HepG2 (cell line): ENCODE measurements around the gene ESYT2. TPM values are rescaled to one million over a fixed set of nuclear protein-coding genes. Genes with fewer than 3 reads are reported as not detected.

Experiments used
- ARID2 ChIP-seq: sonication (generic); formaldehyde crosslinking; IDR thresholded peaks from 2 replicates; pipeline ENCODE4 v1.8.1; 2022; ENCODE audit warnings: mild to moderate bottlenecking, missing genetic modification reagents, borderline replicate concordance
- CENPT ChIP-seq: sonication (generic); formaldehyde crosslinking; IDR thresholded peaks from 2 replicates; pipeline ENCODE4 v1.8.0; 2022; ENCODE audit warnings: low read depth, mild to moderate bottlenecking, moderate library complexity, missing genetic modification reagents
- EHMT2 ChIP-seq: fragments of 200-600 bp; sonication (generic); IDR thresholded peaks from 2 replicates; pipeline ENCODE4 v1.7.0; 2017; ENCODE audit warnings: antibody characterized with exemption, low read depth, low read length, borderline replicate concordance
- ERF ChIP-seq: IDR thresholded peaks from 2 replicates; pipeline ENCODE4 v1.6.1; 2018; ENCODE audit warnings: missing biosample characterization, missing genetic modification reagents
- MTA1 ChIP-seq: sonication (generic); formaldehyde crosslinking; IDR thresholded peaks from 2 replicates; pipeline ENCODE4 v1.4.0; 2020; ENCODE audit warnings: missing genetic modification reagents, mild to moderate bottlenecking, borderline replicate concordance
- MXD4 ChIP-seq: IDR thresholded peaks from 2 replicates; pipeline ENCODE4 v1.6.1; 2016; ENCODE audit warnings: mild to moderate bottlenecking, missing biosample characterization, missing genetic modification reagents
- NFE2L2 ChIP-seq: fragments of 150-350 bp; IDR thresholded peaks from 2 replicates; pipeline ENCODE4 v1.6.1; 2014; ENCODE audit warnings: low read length
- ONECUT2 ChIP-seq: sonication (generic); formaldehyde crosslinking; IDR thresholded peaks from 2 replicates; pipeline ENCODE4 v1.4.0; 2020; ENCODE audit warnings: missing genetic modification reagents
- PHF21A ChIP-seq: sonication (generic); formaldehyde crosslinking; IDR thresholded peaks from 2 replicates; pipeline ENCODE4 v1.5.0; 2020; ENCODE audit warnings: mild to moderate bottlenecking, missing genetic modification reagents
- SETDB1 ChIP-seq: sonication (generic); formaldehyde crosslinking; IDR thresholded peaks from 2 replicates; pipeline ENCODE4 v1.5.1; 2020; ENCODE audit warnings: missing genetic modification reagents, mild to moderate bottlenecking, borderline replicate concordance
- SMAD3 ChIP-seq: sonication (generic); formaldehyde crosslinking; IDR thresholded peaks from 2 replicates; pipeline ENCODE4 v1.4.0; 2020; ENCODE audit warnings: missing genetic modification reagents
- TBP ChIP-seq: sonication (generic); formaldehyde crosslinking; IDR thresholded peaks from 2 replicates; pipeline ENCODE4 v1.5.0; 2020; ENCODE audit warnings: missing genetic modification reagents
- ZNF224 ChIP-seq: sonication (generic); formaldehyde crosslinking; IDR thresholded peaks from 2 replicates; pipeline ENCODE4 v1.5.0; 2020; ENCODE audit warnings: mild to moderate bottlenecking, missing genetic modification reagents
- ZNF30 ChIP-seq: sonication (generic); formaldehyde crosslinking; IDR thresholded peaks from 2 replicates; pipeline ENCODE4 v1.5.0; 2020; ENCODE audit warnings: mild to moderate bottlenecking, missing genetic modification reagents
- ZNF343 ChIP-seq: sonication (generic); formaldehyde crosslinking; IDR thresholded peaks from 2 replicates; pipeline ENCODE4 v1.4.0; 2020; ENCODE audit warnings: mild to moderate bottlenecking, missing genetic modification reagents
- ZNF7 ChIP-seq: IDR thresholded peaks from 2 replicates; pipeline ENCODE4 v1.6.1; 2016; ENCODE audit warnings: missing biosample characterization, missing genetic modification reagents
- ZNF703 ChIP-seq: sonication (generic); formaldehyde crosslinking; IDR thresholded peaks from 2 replicates; pipeline ENCODE4 v1.5.1; 2020; ENCODE audit warnings: missing genetic modification reagents, mild to moderate bottlenecking, moderate library complexity, borderline replicate concordance
- ZNF83 ChIP-seq: sonication (generic); formaldehyde crosslinking; IDR thresholded peaks from 2 replicates; pipeline ENCODE4 v1.4.0; 2020; ENCODE audit warnings: missing genetic modification reagents, mild to moderate bottlenecking, borderline replicate concordance
- ZSCAN9 ChIP-seq: IDR thresholded peaks from 2 replicates; pipeline ENCODE4 v1.6.1; 2016; ENCODE audit warnings: borderline replicate concordance
- polyA plus RNA-seq, 8 experiments: library from polyadenylated mRNA; depleted of rRNA in 3 of 8; stranded (reverse) in 7 of 8; unstranded in 1 of 8; fragments of >200 nt; fragmentation: Illumina TruSeq in 4 of 8; extraction: Trizol in 4 of 8; gene quantifications; 2 replicates each; pipeline versions ENCODE4 v1.2.1 to v1.2.3, GENCODE V29; 2011 to 2016; ENCODE audit warnings: low read depth in 4 of 8, missing spikeins in 1 of 8, mixed read lengths in 1 of 8; ENCODE audit not compliant: insufficient read depth in 1 of 8
- total RNA-seq, 5 experiments: library from RNA; depleted of rRNA; stranded (reverse); fragments of >200 nt; fragmentation: Illumina TruSeq; extraction: Trizol; gene quantifications; 2 replicates each; pipeline ENCODE4 v1.2.3, GENCODE V29; 2016; ENCODE audit warnings: low read depth in 1 of 5
- TF ChIP-seq, protein P1 (sequence below): sonication (generic); formaldehyde crosslinking; IDR thresholded peaks from 2 replicates; pipeline ENCODE4 v1.4.0; 2020; ENCODE audit warnings: mild to moderate bottlenecking, missing genetic modification reagents
- TF ChIP-seq, protein P2 (sequence below): fragments of 450-650 bp; IDR thresholded peaks from 2 replicates; pipeline ENCODE4 v1.6.1; 2017

The ESYT2 gene
- total and polyA plus RNA-seq, 2 of the 13 experiments (the other 11 are each of a cell fraction or from before 2014, with no cell fraction given) = 28.5 to 37.3 TPM

DNA sequence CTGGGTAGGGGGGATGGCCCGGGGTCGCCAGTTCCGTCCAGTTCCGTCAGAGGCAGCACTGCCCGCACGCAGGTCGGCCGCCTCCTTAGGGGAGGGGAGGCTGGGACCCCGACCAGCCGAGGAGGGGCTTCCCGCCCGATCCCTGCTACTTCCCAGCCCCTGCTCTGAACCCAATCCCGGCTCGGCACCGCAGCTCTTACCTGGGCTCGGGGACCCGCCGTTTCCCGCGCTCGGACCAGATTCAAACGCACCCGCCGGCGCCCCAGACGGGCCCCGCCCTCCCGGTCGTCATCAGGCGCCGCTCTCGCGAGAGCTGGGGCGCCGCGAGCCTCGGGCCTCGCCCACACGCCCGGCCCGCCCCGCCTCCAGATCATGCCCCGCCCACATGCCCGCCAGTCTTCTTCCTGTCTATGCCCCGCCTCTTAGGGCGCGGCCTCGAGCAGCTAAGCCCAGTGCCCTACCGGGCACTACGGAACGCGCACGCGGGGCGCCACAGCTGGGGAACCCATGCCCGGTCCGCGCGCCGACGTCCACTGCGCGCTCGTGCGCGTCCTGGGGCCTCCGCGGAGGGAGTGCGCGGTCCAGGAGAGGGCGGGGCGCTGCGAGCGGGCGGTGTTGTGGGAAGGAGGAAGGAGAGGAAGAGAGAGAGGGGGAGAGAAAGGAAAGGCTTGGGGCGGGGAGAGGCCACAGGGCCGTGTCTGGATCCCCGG, 124.6 kb downstream of the ESYT2 start, which contains the start of gene NCAPG2 (continued):
- TF ChIP-seq, protein P1, sequence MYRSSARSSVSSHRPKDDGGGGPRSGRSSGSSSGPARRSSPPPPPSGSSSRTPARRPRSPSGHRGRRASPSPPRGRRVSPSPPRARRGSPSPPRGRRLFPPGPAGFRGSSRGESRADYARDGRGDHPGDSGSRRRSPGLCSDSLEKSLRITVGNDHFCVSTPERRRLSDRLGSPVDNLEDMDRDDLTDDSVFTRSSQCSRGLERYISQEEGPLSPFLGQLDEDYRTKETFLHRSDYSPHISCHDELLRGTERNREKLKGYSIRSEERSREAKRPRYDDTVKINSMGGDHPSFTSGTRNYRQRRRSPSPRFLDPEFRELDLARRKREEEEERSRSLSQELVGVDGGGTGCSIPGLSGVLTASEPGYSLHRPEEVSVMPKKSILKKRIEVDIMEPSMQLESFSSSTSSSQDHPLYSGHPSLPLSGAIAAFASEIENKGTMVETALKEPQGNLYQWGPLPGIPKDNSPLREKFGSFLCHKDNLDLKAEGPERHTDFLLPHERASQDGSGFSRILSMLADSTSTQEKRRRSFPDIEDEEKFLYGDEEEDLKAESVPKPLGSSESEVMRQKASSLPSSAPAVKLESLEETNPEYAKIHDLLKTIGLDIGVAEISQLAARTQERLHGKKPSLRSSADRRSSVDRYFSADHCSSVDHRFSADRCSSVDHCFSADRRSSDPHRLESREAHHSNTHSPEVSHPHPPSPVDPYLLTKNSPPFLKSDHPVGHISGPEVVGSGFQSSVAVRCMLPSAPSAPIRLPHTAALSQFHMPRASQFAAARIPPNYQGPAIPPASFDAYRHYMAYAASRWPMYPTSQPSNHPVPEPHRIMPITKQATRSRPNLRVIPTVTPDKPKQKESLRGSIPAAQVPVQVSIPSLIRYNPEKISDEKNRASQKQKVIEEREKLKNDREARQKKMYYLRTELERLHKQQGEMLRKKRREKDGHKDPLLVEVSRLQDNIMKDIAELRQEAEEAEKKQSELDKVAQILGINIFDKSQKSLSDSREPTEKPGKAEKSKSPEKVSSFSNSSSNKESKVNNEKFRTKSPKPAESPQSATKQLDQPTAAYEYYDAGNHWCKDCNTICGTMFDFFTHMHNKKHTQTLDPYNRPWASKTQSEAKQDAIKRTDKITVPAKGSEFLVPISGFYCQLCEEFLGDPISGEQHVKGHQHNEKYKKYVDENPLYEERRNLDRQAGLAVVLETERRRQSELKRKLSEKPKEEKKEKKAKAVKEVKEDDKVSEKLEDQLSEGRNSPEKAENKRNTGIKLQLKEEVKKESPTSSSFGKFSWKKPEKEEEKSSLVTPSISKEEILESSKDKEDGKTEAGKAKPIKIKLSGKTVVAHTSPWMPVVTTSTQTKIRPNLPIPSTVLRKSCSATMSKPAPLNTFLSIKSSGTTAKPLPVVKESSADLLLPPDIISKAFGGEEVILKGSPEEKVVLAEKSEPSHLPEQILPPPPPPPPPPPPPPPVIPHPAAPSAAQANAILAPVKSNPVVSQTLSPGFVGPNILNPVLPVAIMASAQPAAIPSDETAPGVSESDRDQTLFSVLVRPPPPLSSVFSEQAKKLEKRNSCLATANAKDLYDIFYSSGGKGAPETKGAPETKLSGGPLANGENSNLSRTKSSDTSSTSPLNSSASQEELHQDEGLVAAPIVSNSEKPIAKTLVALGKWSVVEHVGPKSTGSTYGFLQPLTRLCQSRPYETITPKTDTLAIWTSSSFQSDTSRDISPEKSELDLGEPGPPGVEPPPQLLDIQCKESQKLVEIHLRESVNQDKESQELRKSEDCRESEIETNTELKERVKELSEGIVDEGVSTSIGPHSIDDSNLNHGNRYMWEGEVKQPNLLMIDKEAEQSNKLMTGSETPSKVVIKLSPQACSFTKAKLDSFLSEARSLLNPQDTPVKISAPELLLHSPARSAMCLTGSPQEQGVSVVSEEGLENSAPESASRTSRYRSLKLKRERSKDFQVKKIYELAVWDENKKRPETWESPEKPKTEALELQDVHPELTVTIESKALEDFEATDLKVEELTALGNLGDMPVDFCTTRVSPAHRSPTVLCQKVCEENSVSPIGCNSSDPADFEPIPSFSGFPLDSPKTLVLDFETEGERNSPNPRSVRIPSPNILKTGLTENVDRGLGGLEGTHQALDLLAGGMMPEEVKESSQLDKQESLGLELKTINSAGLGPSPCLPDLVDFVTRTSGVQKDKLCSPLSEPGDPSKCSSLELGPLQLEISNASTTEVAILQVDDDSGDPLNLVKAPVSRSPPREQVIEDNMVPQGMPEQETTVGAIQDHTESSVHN (CRISPR knock-in tag) = 0 out of 2 replicates have a peak, but pooled peaks have one; percentile 41
- TF ChIP-seq ZNF224 (CRISPR knock-in tag) (no peak), ZNF343 (CRISPR knock-in tag) (no peak), MXD4 (CRISPR knock-in tag) (peak; percentile 81; the same call in 1 of the 2 replicates), TBP (no peak), CENPT (CRISPR knock-in tag) (no peak), SETDB1 (CRISPR knock-in tag) (no peak), EHMT2 (no peak), NFE2L2 (no peak), SMAD3 (CRISPR knock-in tag) (no peak), ERF (CRISPR knock-in tag) (peak; percentile 85), ZNF83 (CRISPR knock-in tag) (no peak), ONECUT2 (CRISPR knock-in tag) (no peak), MTA1 (CRISPR knock-in tag) (peak; percentile 29; the same call in 1 of the 2 replicates), ZNF30 (CRISPR knock-in tag) (no peak), ARID2 (CRISPR knock-in tag) (peak; percentile 77; the same call in 1 of the 2 replicates), PHF21A (CRISPR knock-in tag) (0 out of 2 replicates have a peak, but pooled peaks have one; percentile 44), ZNF703 (CRISPR knock-in tag) (no peak), ZSCAN9 (CRISPR knock-in tag) (peak; percentile 85; the same call in 1 of the 2 replicates), ZNF7 (CRISPR knock-in tag) (0 out of 2 replicates have a peak, but pooled peaks have one; percentile 19)
- TF ChIP-seq, protein P2, sequence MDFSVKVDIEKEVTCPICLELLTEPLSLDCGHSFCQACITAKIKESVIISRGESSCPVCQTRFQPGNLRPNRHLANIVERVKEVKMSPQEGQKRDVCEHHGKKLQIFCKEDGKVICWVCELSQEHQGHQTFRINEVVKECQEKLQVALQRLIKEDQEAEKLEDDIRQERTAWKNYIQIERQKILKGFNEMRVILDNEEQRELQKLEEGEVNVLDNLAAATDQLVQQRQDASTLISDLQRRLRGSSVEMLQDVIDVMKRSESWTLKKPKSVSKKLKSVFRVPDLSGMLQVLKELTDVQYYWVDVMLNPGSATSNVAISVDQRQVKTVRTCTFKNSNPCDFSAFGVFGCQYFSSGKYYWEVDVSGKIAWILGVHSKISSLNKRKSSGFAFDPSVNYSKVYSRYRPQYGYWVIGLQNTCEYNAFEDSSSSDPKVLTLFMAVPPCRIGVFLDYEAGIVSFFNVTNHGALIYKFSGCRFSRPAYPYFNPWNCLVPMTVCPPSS = no peak
